SKM-1 treated with dmso at 0.1 percent for 144 hours (cell line): ENCODE measurements around the gene CDC37L1.

ENCODE experiments used
- DNase-seq: peaks from one replicate; lab custom pipeline; 2025; ENCODE audit not compliant: unreplicated experiment; lab: John Stamatoyannopoulos, UW

CDC37L1 gene

GRCh38 chr9:4667681-4668080 is 11.7 kb upstream of the CDC37L1 start:
- no peak for DNase-seq

DNA sequence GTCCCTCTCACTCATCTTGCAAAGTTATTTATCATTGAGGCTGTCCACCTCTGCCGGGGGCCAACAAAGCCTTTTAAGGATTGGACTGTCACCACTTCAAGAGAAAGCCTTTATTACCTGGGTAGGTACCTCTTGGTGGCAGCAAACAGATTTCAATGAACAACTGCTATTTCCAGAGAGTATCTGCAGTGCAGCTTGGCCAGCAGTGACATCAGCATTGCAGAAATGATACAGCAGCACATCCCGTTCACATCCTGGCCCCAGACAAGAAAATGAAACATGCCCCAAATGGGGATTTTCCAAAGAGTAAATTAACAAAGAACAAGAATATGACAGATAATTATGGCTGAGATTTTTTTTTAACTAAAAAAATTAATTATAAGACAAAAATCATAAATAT is 10.8 kb upstream of the CDC37L1 start:
- DNase-seq = no peak

- DNase-seq = no peak
Measured at GRCh38 chr9:4669890-4670289, 9.5 kb upstream of the CDC37L1 start.

DNA sequence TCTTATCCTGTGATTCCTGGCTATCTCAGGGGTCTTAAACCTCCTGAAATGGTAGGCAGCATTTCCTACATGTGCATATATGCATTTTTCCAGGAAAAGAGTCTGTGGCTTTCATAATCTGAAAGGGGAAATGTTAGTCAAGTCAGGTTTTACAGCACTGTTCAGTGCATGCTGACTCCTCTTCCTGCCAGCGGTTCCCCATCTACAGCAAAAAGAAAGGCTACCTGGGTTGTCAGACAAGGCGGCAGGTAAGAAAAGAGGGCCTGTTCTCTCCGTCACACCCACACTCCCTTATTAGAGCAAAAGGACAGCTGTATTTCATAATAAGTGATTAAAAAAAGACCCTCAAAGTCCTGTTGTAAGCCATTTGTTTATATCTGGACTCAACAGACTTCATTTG is 8.8 kb upstream of the CDC37L1 start:
- DNase-seq = no peak

- no peak for DNase-seq
Measured at GRCh38 chr9:4671737-4672136, 7.6 kb upstream of the CDC37L1 start.

- DNase-seq = no peak
Measured at GRCh38 chr9:4674783-4675182, 4.6 kb upstream of the CDC37L1 start.

- no peak for DNase-seq
Measured at GRCh38 chr9:4677392-4677791, 2.0 kb upstream of the CDC37L1 start.

GRCh38 chr9:4678679-4679267 is 596 bp upstream of the CDC37L1 start:
- DNase-seq = no peak

DNA sequence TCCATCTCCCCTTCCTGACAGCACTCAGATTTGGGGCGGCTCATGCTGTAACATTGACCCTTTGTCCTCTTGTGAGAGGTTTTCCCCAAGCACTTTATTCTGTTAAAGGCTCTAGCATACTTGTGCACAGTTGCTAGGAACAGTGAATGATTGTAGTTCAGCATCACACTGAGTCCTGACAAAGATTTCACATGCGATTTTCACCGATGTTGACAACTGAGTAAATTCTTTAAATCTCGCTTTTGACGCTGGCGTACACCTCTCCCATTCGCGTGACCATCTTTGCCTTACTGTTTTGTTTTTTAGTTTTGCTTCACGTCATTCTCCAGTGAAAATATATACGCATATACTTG is 780 bp downstream of the CDC37L1 start:
- no peak for DNase-seq

- DNase-seq = no peak
Measured at GRCh38 chr9:4680750-4681149, 1.4 kb downstream of the CDC37L1 start.

- no peak for DNase-seq
Measured at GRCh38 chr9:4684820-4685219, 5.5 kb downstream of the CDC37L1 start.

GRCh38 chr9:4686112-4686511 is 6.7 kb downstream of the CDC37L1 start:
- DNase-seq = no peak

GRCh38 chr9:4686584-4686983 is 7.2 kb downstream of the CDC37L1 start:
- no peak for DNase-seq

DNA sequence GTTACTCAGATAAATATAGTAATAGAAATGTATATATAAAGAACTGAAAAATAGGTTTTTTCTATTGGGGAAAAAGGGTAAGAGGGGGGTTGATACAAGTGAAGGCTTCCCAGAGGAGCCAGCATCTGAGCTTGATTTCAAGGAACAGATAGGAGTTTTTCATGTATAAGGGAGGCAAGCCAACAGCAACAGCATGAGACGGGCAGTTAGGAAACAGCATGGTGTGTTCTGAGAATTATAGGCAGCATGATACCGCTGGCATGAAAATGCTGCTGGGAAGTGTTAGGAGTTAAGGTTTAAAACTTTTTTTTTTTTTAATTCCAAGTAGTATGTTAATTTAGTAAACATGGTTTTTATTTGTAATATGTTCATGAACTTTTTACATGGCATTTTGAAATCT is 9.7 kb downstream of the CDC37L1 start:
- no peak for DNase-seq

DNA sequence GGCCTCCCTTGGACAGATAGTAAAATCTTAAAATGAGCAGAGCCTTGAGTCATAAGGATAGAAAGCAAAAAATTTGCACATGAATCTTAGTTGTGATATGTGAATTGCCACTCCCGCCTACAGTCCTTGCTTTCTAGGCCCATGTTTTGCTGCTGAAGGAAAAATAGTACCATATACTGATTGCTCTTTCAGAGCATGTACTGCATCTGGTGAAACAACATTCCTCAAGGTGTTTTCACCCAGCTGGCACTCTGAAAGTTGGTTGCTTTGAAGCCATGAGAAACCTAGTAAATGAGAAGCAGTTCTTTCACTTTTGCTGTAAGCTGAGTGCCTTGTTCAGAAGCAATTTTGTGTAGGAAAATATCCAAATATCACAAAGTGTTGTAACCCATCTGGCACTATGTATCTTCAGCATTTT is 10.3 kb downstream of the CDC37L1 start:
- no peak for DNase-seq

DNA sequence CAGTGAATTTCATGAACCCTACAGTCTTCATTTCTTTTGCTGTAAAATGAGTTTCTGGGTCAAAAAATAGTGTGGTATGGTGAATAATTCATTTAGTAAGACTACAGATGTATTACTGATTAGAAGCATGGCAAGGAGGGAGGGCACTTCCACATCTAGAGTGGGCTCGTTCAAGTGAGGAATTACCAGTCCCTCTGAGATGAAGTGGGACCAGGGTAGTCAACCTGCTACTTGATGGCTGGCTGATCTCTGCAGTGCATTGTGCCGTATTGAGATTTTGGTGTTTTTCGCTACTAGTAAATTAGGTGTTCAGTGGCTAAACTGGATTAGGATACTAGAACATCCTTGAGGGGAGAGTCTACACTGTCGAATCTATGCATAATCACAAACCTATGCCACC is 10.8 kb downstream of the CDC37L1 start:
- DNase-seq = no peak

DNA sequence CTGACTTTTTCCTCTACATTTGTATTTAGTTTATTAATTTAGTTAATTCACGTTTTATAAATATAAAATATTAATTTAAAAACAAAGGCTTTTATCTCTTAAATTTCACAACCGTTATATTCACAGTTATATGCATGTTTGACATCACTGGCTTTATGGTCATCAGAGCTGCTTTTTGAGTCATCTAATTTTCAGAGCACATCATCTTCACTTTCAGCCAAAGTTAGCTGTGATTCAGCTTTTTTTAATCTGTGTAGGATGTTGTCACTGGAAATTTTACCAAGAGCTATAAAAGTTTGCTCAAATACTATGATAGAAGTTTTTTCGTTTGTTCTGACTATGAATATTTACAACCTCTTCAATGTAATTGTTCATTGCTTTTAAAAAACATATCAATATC is 12.4 kb downstream of the CDC37L1 start:
- DNase-seq = no peak

DNA sequence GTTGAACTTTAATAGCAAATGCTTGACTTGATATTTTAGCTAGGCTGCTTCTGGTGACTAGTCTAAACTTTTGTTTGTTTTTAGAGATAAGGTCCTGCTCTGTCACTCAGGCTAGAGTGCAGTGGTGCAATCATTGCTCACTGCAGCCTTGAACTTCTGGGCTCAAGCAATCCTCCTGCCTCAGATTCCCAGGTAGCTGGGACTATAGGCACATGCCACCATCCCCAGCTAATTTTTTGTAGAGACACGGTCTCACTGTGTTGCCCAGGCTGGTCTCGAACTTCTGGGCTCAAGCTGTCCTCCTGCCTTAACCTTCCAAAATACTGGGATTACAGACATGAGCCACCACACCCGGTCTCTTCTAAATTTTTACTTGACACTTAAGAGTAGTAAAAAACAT is 20.7 kb downstream of the CDC37L1 start:
- DNase-seq = no peak

- no peak for DNase-seq
Measured at GRCh38 chr9:4700932-4701331, 21.6 kb downstream of the CDC37L1 start.

- no peak for DNase-seq
Measured at GRCh38 chr9:4701526-4701925, 22.2 kb downstream of the CDC37L1 start.

GRCh38 chr9:4704129-4704528 is 24.8 kb downstream of the CDC37L1 start:
- DNase-seq = no peak

GRCh38 chr9:4706021-4706420 is 26.7 kb downstream of the CDC37L1 start:
- no peak for DNase-seq

- DNase-seq = peak; percentile 12
Measured at GRCh38 chr9:4706971-4707622, 27.7 kb downstream of the CDC37L1 start.
